GM21423 (cell line): Measurements from ENCODE around the gene MED12L.

Experiments
- ATAC-seq: cut with Tn5 transposase; IDR thresholded peaks from one replicate; pipeline ENCODE4 v1.9.1; 2021; ENCODE audit warnings: mild to moderate bottlenecking, moderate library complexity; ENCODE audit not compliant: unreplicated experiment

The MED12L gene

DNA sequence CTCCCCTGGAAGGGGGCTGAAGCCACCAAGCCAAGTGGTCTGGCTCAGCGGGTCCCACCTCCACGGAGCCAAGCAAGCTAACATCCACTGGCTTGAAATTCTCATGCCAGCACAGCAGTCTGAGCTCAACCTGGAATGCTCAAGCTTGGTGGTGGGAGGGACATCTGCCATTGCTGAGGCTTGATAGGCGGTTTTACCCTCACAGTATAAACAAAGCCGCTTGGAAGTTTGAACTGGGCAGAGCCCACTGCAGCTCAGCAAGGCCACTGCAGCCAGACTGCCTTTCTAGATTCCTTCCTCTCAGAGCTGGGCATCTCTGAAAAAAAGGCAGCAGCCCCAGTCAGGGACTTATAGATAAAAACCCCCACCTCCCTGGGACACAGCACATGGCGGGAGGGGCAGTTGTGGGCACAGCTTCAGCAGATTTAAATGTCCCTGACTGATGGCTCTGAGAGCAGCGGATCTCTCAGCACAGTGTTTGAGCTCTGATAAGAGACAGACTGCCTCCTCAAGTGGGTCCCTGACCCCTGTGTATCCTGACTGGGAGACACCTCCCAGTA lies 398.6 kb downstream of the MED12L start:
- no peak for ATAC-seq
